Body of pancreas (tissue), 4 donors: ENCODE measurements around the gene ADAMTS16.

Experiments used
- CTCF ChIP-seq, 7 experiments: fragments of 450-650 bp in 4 of 7; fragments of 200-600 bp in 3 of 7; sonication (generic) in 3 of 7; IDR thresholded peaks; one replicate each; pipeline ENCODE4 v1.5.1; 2016 to 2019; ENCODE audit warnings: antibody characterized with exemption in 7 of 7
- POLR2A ChIP-seq, 3 donors: fragments of 450-650 bp; IDR thresholded peaks; one replicate each; pipeline ENCODE4 v1.6.1; 2016; ENCODE audit warnings: antibody characterized with exemption in 3 of 3, mild to moderate bottlenecking in 2 of 3

GRCh38 chr5:5139336-5139776, 774 bp upstream of the ADAMTS16 start:
- no peak for TF ChIP-seq CTCF (IDR thresholded peaks at IDR 0.05)
- TF ChIP-seq POLR2A (IDR thresholded peaks at IDR 0.05): no peak
